HG02571 (cell line): ENCODE data around the gene NOL4L.

Experiments used
- ATAC-seq: cut with Tn5 transposase; IDR thresholded peaks from one replicate; pipeline ENCODE4 v1.9.1; 2021; ENCODE audit warnings: mild to moderate bottlenecking, moderate library complexity; ENCODE audit not compliant: unreplicated experiment

The NOL4L gene

DNA sequence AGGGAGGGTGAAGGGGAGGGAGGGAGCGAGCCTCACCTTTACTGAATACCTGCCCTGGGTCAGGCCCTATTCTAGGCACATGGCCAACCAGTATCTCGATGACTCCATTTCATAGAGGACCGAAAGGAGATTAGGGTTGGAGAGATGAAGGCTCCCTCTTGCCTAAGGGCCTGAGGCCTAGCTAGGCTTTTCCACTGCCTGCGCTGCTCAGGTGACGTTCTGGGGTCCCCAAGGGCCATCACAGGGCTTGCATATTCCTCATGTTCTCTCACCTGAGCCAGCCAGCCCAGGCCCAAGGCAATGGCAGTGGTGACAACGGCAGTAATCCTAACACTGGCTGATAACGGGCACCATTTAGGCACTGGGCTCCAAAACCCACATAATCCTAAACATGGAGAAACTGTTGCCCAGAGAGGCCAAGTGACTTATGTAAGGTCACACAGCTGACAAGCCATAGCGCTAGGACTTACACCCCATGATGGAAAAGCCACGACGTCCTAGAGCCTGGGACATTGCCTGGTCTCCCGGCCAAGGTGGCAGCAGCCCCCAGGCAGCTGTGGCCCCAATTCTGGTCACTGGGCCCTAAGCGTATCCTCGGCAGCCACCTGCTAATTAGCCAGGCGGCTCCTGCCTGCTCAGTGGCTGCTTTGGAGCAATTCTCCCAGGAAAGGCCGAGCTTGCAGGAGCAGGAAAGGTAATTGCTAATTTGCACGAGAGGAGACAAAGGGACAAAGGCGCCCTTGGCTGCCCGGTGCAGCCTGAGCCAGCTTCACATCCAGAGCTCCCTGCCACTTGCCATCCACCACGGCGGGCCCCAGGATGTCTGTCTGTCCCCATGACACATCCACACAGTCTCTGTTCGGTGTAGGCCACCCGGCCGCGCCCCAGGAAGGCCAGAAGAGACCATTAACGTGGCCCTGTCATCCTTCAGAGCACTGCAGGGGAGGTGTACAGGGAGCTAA lies 21.5 kb downstream of the NOL4L start:
- no peak for ATAC-seq

DNA sequence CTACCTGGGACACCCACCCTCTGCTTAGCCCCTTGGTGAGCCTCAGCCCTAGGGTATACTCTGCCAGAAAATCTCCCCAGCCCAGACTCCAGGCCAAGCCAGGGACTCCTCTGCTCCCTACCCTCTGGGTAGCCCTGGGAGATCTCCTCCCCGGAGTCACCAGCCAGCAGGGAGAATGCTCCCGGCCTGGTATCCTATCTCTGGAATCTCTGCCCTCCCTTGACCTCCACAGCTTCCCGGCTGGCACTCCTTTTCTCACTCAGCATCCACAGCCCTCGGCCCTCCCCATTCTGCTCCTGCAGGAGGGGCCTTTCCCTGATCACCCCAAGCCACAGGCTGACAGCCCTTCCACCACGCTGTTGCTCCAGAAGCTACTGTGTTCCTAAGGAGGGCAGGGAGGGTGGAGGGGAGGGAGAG lies 22.6 kb downstream of the NOL4L start:
- no peak for ATAC-seq

DNA sequence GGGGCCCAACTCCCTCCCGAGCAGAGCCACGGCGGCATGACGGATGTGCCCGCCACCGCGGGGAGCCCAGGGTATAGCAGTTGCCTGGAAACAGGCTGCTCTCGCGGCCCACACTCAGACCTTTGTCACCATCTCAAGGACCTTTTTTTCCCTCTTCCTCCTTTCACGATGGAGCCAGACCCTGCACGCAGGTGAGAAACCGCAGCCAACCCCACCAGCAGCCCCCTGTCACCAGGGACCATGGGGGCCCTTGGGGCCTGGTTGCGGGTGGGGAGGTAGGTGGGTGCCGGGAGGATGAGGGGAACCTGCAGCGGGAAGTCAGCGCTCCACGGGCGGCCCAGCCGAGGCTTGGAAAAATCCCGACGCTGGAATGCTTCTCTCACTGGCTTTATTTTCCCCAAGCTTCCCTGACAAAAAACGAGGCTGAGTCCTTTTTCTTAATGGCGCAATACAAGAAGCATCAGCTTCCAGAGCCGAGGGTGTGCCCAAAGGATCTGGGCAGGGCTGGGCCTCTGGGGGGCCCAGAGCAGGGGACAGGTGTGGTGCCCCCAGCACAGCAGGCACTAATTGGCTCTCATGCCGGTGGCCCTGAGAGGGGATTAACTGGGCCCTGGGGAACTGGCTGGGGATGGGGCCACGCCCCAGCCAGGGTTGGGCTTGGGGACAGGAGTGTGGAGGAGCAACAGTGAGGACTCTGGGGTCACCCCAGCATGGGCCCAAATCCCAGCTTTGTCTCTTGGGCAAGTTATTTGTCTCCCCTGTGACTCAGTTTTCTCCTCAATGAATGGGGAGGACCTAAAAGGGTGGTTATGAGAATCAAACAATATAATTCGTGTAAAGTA lies 23.9 kb downstream of the NOL4L start:
- ATAC-seq = no peak

DNA sequence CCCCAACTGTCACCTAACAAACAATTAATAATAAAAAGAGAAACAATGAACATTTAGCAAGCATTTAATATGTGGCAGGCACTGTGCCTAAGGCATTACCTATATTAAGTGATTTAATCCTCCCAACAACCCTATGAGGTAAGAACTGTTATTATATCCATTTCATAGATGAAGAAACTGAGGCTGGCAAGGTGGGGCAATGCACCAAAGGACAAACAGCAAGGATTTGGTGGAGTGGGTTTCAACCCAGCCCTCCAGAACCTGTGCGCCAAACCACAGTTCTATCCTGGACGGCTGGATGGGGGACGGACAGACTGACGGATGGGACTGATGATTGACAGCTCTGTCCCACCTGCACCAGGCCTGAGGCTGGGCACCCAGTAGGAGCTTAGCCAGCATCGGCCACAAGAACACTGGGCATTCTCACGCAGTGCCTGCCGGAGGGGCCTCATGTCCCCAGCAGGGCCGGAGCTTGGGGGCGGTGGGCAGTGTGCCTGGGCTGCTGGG lies 24.6 kb downstream of the NOL4L start:
- ATAC-seq = no peak

DNA sequence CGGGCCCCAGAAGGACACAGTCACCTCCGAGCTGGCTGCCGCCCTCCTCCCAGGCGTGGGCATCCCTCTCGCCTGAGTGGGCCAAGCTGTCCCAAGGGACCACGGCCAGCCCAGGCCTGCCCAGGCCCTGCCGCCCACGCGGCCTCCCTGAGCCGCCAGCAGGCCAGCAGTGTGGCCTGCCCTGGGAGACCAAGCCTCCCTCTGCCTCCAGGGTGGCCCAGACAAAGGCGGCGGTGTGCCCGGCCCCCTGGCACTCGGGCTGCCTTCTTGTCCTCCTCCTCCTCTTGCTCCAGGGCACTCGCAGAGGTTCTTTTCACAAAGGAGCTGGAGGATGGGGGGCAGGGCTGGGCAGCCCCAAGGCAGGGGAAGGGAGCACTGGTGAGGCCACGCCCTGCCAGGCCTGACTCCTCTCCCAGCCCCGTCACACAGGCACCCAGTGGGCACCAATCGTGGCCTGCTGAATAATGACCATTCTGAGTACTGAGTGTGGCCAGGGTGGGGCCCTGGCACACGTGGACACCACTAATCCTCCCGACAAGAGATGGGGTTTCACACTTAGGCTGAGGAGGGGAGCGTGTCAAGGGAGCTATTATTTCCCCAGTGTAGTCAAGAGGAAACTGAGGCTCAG lies 25.3 kb downstream of the NOL4L start:
- no peak for ATAC-seq

DNA sequence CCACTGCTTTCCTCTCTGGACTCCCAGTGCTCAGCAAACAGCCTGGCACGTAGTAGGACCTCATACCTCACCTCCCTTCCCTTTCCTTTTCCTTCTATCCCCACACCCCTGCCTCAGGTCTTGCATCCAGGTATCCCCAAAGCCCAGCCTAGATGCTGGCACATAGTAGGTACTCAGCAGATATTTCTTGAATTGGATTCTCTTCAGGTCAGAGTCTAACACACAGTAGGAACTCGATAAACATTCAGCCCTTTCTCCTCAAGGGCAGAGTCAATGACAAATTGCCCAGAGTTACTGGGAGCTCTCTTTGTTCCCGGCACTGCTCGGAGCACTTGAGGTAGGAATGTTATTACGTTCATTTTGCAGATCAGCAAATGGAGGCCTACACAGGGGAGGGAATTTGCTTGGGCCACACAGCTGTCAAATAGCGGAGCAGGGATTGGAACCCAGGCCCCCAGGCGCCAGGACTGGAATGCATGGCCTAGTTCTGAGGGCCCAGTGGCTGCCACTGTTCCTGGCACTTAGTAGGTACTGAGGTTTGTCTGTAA lies 25.9 kb downstream of the NOL4L start:
- no peak for ATAC-seq

DNA sequence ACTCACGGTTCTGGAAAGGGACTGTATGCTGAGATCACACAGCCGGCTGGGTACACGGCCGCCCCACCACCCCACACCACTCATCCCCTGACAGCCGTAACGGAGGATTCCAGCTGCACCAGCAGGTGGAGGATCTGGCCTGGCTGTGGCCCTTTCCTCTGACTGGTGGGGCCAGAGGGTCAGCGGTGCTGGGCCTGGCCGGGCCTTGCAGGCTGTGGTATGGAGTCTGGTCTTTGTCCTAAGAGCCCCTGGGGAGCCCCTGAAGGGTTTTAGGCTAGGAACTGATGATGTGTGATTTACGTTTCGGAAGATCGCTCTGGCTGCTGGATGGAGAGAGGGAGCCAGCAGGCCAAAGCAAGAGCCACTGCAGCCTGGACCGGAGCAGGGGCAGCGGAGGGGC lies 26.6 kb downstream of the NOL4L start:
- ATAC-seq = no peak

DNA sequence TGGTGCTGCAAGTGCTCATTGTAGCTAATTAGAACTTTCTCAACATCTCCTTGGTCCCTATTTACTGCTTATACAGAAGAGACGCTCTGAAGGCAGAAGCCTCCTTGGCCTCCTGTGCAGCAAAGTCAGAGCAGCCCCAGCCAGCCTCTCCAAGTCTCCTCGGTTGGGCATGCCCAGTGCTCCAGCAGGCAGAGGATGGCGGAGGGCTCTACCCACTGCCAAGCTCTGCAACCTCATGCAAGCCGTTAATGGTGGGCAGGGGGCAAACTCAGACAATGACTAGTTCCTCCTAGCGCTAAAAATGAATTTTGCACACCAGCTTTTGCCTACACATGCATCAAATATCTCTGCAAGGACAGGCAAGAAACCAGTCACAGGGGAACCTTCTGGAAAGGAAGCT lies 27.8 kb downstream of the NOL4L start:
- ATAC-seq = no peak

DNA sequence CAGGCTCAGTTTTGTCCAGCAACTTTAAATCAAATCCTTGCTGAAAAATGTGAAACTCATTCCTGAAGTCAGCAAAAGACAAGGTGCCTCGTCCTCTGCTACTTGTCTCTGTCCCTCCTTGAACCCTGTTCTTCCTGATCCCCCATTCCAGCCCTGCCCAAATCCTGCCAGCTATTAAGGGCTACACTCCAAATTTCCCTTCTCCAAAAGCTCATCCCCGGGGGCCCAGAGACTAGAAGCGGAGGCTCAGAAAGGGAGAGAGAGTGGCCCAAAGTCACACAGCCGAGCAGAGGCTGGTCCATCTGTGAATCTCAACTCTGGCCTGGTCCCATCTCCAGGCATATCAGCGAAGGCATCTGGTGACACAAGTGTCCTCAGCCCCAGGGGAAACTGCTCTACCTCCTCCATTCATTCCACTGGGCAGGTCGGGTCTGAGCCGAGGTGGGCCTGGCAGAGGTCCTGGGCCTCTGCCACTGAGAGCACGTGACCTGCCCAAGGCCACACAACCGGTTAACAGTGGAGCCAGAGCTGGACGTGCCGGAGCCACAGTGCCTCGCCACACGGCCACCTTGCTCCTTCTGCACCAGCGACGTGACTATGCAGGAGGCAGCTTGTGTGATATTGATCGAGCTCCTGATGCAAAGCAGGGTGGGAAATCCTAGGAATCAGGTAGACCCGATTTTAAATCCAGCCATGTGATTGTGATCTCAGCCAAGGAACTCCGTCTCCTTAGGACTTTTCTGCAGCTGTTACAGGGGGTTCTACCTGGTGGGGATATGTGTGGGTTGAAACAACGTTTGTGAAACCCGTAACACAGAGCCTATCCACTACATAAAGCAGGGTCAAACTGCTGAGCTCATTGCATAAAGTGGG lies 28.6 kb downstream of the NOL4L start:
- ATAC-seq = no peak

DNA sequence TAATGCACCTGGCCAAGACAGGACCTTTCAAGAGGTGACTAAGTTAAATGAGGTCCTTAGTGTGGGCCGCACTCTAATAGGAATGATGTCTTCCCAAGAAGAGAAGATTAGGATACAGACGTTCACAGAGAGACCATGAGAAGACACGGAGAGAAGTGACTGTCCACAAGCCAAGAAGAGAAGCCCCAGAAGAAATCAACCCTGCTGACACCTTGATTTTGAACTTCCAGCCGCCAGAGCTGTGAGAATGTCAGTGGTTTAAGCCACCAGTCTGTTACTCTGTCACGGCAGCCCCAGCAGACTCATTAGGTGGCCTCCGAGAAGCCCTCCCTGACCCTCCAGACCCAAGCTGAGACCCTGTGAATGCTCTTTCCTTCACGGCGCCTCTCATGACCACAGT lies 29.5 kb downstream of the NOL4L start:
- ATAC-seq = no peak

DNA sequence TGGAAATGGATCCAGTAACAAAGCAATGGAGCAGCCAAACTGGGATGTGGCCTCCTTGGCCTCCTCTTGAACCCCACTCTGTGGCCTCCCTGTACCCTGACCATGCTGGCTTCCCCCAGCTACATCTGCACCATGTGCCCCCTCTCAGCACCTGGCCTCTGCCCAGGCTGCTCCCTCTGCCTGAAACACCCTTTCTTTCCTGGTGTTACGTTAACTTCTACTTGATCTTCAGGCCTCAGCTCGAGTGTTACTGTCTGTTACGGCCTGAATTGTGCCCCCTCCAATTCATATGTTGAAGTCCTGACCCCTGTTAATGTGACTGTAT lies 30.2 kb downstream of the NOL4L start:
- no peak for ATAC-seq

DNA sequence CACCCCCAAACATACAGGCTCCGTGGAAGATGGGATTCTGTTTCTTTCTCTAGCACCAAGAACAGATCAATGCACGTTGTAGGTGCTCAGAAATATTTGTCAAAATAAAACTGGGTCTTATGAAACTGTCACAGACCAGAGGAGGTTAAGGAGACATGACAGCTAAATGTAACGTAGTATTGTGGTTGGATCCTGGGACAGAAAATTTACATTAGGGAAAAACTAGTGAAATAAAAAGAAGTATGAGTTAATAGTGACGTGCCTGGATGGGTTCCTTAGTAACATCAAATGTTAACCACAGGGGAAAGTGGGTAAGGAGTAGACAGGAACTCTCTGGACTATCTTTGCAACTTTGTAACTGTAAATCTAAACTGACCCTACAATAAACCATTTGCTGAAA lies 31.5 kb downstream of the NOL4L start:
- ATAC-seq = no peak

DNA sequence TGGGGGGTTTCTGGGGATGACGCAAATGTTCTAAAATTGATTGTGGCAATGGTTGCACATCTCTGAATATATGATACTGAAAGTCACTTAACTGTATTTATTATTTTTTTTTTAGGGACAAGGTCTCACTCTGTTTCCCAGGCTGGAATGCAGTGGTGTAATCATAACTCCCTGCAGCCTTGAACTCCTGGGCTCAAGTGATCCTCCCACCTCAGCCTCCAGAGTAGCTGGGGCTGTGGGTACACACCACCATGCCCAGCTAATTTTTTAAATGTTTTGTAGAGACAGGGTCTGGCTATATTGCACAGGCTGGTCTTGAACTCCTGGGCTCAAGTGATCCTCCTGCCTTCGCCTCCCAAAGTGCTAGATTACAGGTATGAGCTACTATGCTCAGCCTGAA lies 33.4 kb downstream of the NOL4L start:
- no peak for ATAC-seq

DNA sequence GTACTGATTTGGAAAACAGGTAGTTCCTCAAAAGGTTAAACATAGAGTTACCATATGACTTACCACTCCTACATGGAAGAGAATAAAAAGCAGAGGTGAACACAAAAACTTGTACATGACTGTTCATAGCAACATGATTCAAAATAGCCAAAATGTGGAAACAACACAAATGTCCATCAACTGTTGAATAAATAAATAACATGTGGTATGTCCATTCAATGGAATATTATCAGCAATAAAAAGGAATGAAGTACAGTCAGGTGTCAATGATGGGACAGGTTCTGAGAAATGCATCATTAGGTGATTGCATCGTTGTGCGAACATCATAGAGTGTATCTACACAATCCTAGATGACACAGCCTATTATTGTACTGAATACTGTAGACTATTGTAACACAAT lies 35.3 kb downstream of the NOL4L start:
- ATAC-seq = no peak

DNA sequence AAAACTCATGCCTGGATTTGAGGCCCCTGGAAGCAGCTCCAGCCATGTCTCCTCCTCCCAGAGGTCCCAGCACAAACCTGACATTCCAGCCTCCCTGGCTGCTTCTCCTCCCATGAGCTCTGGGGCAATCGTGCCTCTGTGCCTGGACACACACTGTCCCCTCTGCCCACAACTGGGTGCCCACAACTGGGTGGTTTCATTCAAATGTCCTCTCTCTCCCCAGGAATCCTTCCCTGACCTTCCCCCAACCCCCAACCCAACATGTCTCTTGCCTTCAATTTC lies 37.4 kb downstream of the NOL4L start:
- ATAC-seq = no peak

DNA sequence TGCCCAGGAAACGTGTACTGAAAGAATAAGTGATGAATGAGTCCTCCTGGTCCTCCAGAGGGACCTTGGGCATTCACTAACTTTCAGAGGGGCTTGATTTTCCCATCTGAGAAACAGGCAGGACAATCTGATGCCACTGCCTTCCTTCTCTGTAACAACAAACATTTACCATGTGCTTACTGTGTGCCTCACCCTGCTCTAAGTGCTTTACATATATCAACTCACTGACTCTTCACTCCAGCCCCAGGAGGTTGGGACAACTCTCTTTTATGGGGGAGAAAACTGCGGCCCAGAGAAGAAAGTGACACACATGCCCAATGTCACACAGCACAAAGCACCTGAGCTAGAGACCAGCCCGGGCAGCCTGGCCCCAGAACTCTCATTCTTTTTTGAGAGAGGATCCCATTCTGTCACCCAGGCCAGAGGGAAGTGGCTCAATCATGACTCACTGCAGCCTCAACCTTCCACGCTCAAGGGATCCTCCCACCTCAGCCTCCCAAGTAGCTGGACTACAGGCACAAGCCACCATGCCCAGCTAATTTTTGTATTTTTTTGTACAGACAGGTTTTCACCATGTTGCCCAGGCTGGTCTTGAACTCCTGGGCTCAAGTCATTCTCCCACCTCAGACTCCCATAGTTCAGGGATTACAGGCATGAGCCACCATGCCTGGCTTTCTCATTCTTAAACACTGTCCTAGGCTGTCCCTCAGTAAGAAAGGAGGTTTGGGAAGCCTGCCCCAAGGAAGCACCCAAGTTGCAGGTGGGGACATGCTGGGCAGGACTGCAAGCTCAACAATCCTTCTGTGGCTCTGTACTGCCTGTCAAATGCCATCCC lies 38.0 kb downstream of the NOL4L start:
- ATAC-seq = no peak

DNA sequence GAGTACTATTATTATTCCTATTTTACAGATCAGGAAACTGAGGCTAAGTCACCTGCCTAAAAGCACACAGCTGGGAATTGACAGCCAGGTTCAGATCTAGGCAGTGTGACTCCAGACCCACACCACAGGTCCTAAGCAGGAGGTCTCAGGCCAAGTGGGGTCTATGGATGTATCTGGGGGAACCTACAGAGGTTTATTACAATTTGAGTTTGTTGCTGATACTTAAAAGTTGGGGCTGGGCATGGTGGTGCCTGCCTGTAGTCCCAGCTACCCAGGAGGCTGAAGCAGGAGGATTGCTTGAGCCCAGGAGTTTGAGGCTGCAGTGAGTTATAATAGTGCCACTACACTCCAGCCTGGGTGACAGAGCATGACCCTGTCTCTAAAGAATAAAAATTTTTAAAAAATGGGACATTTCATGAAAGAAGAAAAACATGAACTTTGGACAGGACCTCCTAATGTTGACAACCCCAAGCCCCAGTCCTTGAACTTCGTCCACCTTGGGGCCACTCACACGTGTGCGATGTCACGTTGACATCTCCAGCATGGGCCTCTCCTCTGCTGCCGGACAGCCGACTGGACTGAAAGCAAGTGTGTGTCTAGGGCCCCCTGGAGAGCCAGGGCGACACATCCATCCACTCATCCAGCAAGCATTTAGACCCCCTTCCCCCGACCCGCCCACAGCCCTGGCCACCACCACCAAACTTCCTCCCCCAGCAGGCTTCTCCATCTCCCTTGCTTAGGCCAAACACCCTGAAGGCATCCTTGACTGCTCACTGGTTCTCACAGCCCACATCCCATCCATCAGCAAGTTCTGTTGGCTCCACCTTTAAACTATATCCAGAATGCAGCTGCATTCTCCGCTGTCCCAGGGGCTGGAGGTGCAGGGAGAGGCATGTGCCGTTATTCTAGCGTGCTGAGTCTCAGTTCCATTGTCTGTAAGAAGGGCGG lies 40.0 kb downstream of the NOL4L start:
- ATAC-seq = no peak

DNA sequence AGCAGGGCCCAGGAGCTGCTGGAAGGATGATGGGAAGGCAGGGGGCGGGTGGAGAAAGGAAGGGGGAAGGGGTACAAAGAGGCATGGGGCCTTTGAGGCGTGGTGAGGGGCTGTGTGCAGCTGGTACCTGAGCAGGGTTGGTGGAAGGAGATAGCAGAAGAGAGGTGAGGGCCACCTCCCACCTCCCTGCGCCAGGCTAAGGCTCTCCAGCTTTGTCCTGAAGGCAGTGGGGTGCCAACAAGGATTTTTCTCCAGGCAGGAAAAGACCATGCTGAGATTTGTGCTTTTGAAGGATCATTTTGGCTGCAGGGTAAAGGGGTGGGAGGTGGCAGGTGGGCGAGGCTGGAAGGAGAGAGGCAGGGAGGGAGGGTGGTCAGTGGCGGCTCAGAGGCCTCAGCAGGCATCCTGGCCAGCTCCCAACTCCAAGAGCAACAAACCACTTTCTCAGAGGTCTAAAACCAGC lies 40.8 kb downstream of the NOL4L start:
- ATAC-seq = no peak
